Inferior parietal cortex (tissue), 1 donor: Measurements from ENCODE around the gene DYNC2LI1.

Experiments
- DNase-seq: peaks from one replicate; pipeline ENCODE4 v3.0.0-alpha.2; 2016; ENCODE audit errors: extremely low spot score

Gene DYNC2LI1

GRCh38 chr2:43763091-43763490 is 10.7 kb upstream of the DYNC2LI1 start:
- no peak for DNase-seq

- no peak for DNase-seq
These were observed 9.6 kb upstream of the DYNC2LI1 start for GRCh38 chr2:43764086-43764705.

- DNase-seq: no peak
These were observed 7.8 kb upstream of the DYNC2LI1 start for GRCh38 chr2:43766006-43766405.

GRCh38 chr2:43774617-43775016 is 778 bp downstream of the DYNC2LI1 start:
- DNase-seq: no peak

GRCh38 chr2:43776324-43776723 is 2.5 kb downstream of the DYNC2LI1 start:
- DNase-seq: no peak

- DNase-seq: no peak
These were observed 3.6 kb downstream of the DYNC2LI1 start for GRCh38 chr2:43777306-43777926.

- no peak for DNase-seq
These were observed 4.4 kb downstream of the DYNC2LI1 start for GRCh38 chr2:43778233-43778632.

GRCh38 chr2:43787895-43788294 is 14.1 kb downstream of the DYNC2LI1 start:
- DNase-seq: no peak

- DNase-seq: no peak
These were observed 14.8 kb downstream of the DYNC2LI1 start for GRCh38 chr2:43788646-43789045.

GRCh38 chr2:43790147-43790546 is 16.3 kb downstream of the DYNC2LI1 start:
- no peak for DNase-seq

- no peak for DNase-seq
These were observed 17.4 kb downstream of the DYNC2LI1 start for GRCh38 chr2:43791035-43791765.

GRCh38 chr2:43792653-43793052 is 18.8 kb downstream of the DYNC2LI1 start:
- DNase-seq: no peak

- no peak for DNase-seq
These were observed 21.1 kb downstream of the DYNC2LI1 start for GRCh38 chr2:43794956-43795355.

- no peak for DNase-seq
These were observed 22.4 kb downstream of the DYNC2LI1 start for GRCh38 chr2:43796206-43796605.

- DNase-seq: no peak
These were observed 24.5 kb downstream of the DYNC2LI1 start for GRCh38 chr2:43798300-43798699.

GRCh38 chr2:43800894-43801293 is 27.1 kb downstream of the DYNC2LI1 start:
- DNase-seq: no peak

GRCh38 chr2:43802135-43802534 is 28.3 kb downstream of the DYNC2LI1 start:
- no peak for DNase-seq

- DNase-seq: no peak
These were observed 29.3 kb downstream of the DYNC2LI1 start for GRCh38 chr2:43803113-43803512.

GRCh38 chr2:43806719-43807031 is 32.8 kb downstream of the DYNC2LI1 start:
- no peak for DNase-seq

GRCh38 chr2:43810452-43810851 is 36.6 kb downstream of the DYNC2LI1 start:
- DNase-seq: peak; percentile 34

- no peak for DNase-seq
These were observed 37.0 kb downstream of the DYNC2LI1 start for GRCh38 chr2:43810888-43811287.

GRCh38 chr2:43812006-43812405 is 38.2 kb downstream of the DYNC2LI1 start:
- no peak for DNase-seq

GRCh38 chr2:43812947-43813346 is 39.1 kb downstream of the DYNC2LI1 start:
- DNase-seq: no peak
